Neural cell (in vitro differentiated cells): Measurements from ENCODE around the gene PRRC2B. TPM values are rescaled to one million over a fixed set of nuclear protein-coding genes. Genes with fewer than 3 reads are reported as not detected.

Experiments
- H2AFZ ChIP-seq: fragments of 200-600, 300-800 bp; sonication (generic), shearing (Covaris generic); 2 replicates; pipeline ENCODE4 v1.6.0; 2014; ENCODE audit warnings: low read depth, mild to moderate bottlenecking, antibody characterized with exemption, low read length, moderate library complexity
- H3F3A ChIP-seq: fragments of 200-600 bp; shearing (Covaris generic); 2 replicates; pipeline ENCODE4 v1.6.1; 2016; ENCODE audit warnings: mild to moderate bottlenecking, moderate library complexity, mixed read lengths, antibody characterized with exemption, low read length; ENCODE audit not compliant: insufficient read depth, poor library complexity, severe bottlenecking
- H3K27ac ChIP-seq: fragments of 200-600, 300-800 bp; sonication (generic), shearing (Covaris generic); 2 replicates; pipeline ENCODE4 v1.5.1; 2014; ENCODE audit warnings: mild to moderate bottlenecking, low read length, moderate library complexity
- H3K27me3 ChIP-seq: fragments of 300-800, 200-600 bp; sonication (generic), shearing (Covaris generic); 2 replicates; pipeline ENCODE4 v1.6.0; 2014; ENCODE audit warnings: mild to moderate bottlenecking, low read depth, low read length, moderate library complexity; ENCODE audit not compliant: insufficient read depth
- H3K36me3 ChIP-seq: fragments of 300-800, 200-600 bp; sonication (generic), shearing (Covaris generic); 2 replicates; pipeline ENCODE4 v1.5.1; 2014; ENCODE audit warnings: mild to moderate bottlenecking, antibody characterized with exemption, low read length, moderate library complexity; ENCODE audit not compliant: insufficient read depth
- H3K4me2 ChIP-seq: fragments of 300-800, 200-600 bp; sonication (generic), shearing (Covaris generic); 2 replicates; pipeline ENCODE4 v1.6.0; 2014; ENCODE audit warnings: mild to moderate bottlenecking, low read length
- H3K4me3 ChIP-seq: fragments of 300-800, 200-600 bp; sonication (generic), shearing (Covaris generic); 2 replicates; pipeline ENCODE4 v1.5.1; 2014; ENCODE audit warnings: mild to moderate bottlenecking, low read length, moderate library complexity
- H3K79me2 ChIP-seq: fragments of 200-600 bp; shearing (Covaris generic); replicated peaks from 2 replicates; pipeline ENCODE4 v1.6.0; 2014; ENCODE audit warnings: mild to moderate bottlenecking, low read length, moderate library complexity; ENCODE audit not compliant: insufficient read depth
- H3K9ac ChIP-seq: fragments of 300-800, 200-600 bp; sonication (generic), shearing (Covaris generic); 2 replicates; pipeline ENCODE4 v1.6.1; 2016; ENCODE audit warnings: mild to moderate bottlenecking, low read length, mixed read lengths
- H3K9me2 ChIP-seq: fragments of 200-600 bp; shearing (Covaris generic); 2 replicates; pipeline ENCODE4 v1.6.1; 2016; ENCODE audit warnings: mild to moderate bottlenecking, low read length, mixed read lengths; ENCODE audit not compliant: insufficient read depth
- H3K9me3 ChIP-seq: fragments of 200-600, 300-800 bp; sonication (generic), shearing (Covaris generic); 2 replicates; pipeline ENCODE4 v1.6.1; 2016; ENCODE audit warnings: mild to moderate bottlenecking, mixed run types, low read length, moderate library complexity, mixed read lengths
- H4K20me1 ChIP-seq: fragments of 200-600 bp; shearing (Covaris generic); 2 replicates; pipeline ENCODE4 v1.6.1; 2016; ENCODE audit warnings: mild to moderate bottlenecking, mixed run types; ENCODE audit not compliant: insufficient read depth
- EP300 ChIP-seq: fragments of 450-650 bp; conservative IDR thresholded peaks from 2 replicates; pipeline ENCODE4 v1.6.1; 2014; ENCODE audit warnings: antibody characterized with exemption, mild to moderate bottlenecking, moderate library complexity; ENCODE audit not compliant: poor library complexity, severe bottlenecking
- EZH2 ChIP-seq: fragments of 200-600, 300-800 bp; shearing (Covaris generic), sonication (generic); IDR thresholded peaks from 2 replicates; pipeline ENCODE4 v1.6.1; 2014; ENCODE audit warnings: antibody characterized with exemption, low read length, borderline replicate concordance, mild to moderate bottlenecking; ENCODE audit not compliant: insufficient read depth, poor library complexity, severe bottlenecking
- MXI1 ChIP-seq: fragments of 450-650 bp; conservative IDR thresholded peaks from 2 replicates; pipeline ENCODE4 v1.6.1; 2014; ENCODE audit warnings: antibody characterized with exemption, mild to moderate bottlenecking; ENCODE audit not compliant: poor library complexity, severe bottlenecking
- POLR2AphosphoS5 ChIP-seq: IDR thresholded peaks from 2 replicates; pipeline ENCODE4 v1.6.1; 2012
- RAD21 ChIP-seq: fragments of 450-650 bp; conservative IDR thresholded peaks from 2 replicates; pipeline ENCODE4 v1.6.1; 2014; ENCODE audit warnings: antibody characterized with exemption, mild to moderate bottlenecking, moderate library complexity
- SMC3 ChIP-seq: fragments of 450-650 bp; conservative IDR thresholded peaks from 2 replicates; pipeline ENCODE4 v1.6.1; 2014; ENCODE audit warnings: antibody characterized with exemption, mild to moderate bottlenecking, moderate library complexity; ENCODE audit not compliant: poor library complexity
- TAF1 ChIP-seq: IDR thresholded peaks from 2 replicates; pipeline ENCODE4 v1.6.1; 2012; ENCODE audit warnings: low read depth
- polyA plus RNA-seq: library from polyadenylated mRNA; depleted of rRNA; stranded (reverse); fragments of >200 nt; gene quantifications from 2 replicates; pipeline ENCODE4 v1.2.3, GENCODE V29; 2014
- TF ChIP-seq, protein P1 (sequence below): IDR thresholded peaks from 2 replicates; pipeline ENCODE4 v1.6.1; 2012; ENCODE audit warnings: borderline replicate concordance
- TF ChIP-seq, protein P2 (sequence below): fragments of 450-650 bp; IDR thresholded peaks from 2 replicates; pipeline ENCODE4 v1.5.1; 2014; ENCODE audit warnings: antibody characterized with exemption, mild to moderate bottlenecking, moderate library complexity; ENCODE audit not compliant: poor library complexity, severe bottlenecking

The PRRC2B gene
- polyA plus RNA-seq, 1 donor from 2014 or later: 89.5 TPM

DNA sequence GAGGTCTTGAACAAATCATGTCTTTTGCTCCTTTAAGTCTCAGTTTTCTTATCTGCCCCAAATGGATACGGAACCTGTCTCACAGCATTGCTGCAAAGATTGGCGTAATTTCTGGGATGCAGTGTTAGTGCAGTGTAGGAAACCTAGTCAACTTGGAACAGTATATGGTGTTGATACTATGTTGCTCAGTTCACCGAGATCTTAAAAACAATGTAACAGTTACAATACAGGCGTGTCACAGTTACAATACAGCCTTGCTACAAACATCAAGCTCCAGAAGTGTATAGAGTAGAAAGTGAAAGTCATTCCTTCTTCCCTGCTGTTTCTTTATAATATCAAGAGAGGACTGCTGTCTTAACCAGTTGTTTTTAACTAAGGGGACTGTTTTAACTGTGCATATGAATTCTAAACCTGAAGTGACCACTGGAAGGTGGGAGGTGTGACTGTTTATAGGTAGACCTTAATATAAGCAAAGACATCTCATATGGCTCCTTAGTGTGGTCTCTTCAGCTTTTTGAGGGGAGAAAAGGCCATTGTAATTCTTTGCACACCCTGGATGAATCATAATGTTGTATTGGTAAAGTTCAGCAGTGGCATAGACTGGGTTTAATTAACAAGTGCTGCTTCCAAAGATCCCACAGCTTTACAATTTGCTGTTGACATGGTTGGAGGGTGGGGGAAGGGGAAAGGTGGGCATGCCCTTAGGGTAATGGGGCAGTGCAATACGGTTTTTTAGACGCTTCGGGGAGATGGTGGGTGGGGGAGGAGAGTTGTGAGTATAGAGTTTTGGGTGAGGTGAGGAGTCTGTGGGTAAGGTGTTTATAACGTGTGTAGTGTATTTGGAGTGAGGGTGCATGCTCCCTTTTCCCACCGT lies 12.9 kb downstream of the PRRC2B start:
- Histone ChIP-seq H3F3A (no peaks in the 10 kb centered on the region), H2AFZ (no peak overlapping the region), H3K9me3 (no peaks in the 10 kb centered on the region), H3K4me2 (no peak overlapping the region), H3K27me3 (no peaks in the 10 kb centered on the region), H4K20me1 (peaks cover 70% of the 10 kb centered on the region), H3K36me3 (no peaks in the 10 kb centered on the region), H3K27ac (no peak overlapping the region), H3K9ac (no peak overlapping the region), H3K9me2 (no peaks in the 10 kb centered on the region), H3K4me3 (peak overlapping the region; percentile 37), H3K79me2 (peaks cover 93% of the 10 kb centered on the region)
- TF ChIP-seq, protein P1, sequence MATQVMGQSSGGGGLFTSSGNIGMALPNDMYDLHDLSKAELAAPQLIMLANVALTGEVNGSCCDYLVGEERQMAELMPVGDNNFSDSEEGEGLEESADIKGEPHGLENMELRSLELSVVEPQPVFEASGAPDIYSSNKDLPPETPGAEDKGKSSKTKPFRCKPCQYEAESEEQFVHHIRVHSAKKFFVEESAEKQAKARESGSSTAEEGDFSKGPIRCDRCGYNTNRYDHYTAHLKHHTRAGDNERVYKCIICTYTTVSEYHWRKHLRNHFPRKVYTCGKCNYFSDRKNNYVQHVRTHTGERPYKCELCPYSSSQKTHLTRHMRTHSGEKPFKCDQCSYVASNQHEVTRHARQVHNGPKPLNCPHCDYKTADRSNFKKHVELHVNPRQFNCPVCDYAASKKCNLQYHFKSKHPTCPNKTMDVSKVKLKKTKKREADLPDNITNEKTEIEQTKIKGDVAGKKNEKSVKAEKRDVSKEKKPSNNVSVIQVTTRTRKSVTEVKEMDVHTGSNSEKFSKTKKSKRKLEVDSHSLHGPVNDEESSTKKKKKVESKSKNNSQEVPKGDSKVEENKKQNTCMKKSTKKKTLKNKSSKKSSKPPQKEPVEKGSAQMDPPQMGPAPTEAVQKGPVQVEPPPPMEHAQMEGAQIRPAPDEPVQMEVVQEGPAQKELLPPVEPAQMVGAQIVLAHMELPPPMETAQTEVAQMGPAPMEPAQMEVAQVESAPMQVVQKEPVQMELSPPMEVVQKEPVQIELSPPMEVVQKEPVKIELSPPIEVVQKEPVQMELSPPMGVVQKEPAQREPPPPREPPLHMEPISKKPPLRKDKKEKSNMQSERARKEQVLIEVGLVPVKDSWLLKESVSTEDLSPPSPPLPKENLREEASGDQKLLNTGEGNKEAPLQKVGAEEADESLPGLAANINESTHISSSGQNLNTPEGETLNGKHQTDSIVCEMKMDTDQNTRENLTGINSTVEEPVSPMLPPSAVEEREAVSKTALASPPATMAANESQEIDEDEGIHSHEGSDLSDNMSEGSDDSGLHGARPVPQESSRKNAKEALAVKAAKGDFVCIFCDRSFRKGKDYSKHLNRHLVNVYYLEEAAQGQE: no peak
- TF ChIP-seq POLR2AphosphoS5: no peak
- TF ChIP-seq TAF1: no peak
- TF ChIP-seq EP300: no peak
- TF ChIP-seq, protein P2, sequence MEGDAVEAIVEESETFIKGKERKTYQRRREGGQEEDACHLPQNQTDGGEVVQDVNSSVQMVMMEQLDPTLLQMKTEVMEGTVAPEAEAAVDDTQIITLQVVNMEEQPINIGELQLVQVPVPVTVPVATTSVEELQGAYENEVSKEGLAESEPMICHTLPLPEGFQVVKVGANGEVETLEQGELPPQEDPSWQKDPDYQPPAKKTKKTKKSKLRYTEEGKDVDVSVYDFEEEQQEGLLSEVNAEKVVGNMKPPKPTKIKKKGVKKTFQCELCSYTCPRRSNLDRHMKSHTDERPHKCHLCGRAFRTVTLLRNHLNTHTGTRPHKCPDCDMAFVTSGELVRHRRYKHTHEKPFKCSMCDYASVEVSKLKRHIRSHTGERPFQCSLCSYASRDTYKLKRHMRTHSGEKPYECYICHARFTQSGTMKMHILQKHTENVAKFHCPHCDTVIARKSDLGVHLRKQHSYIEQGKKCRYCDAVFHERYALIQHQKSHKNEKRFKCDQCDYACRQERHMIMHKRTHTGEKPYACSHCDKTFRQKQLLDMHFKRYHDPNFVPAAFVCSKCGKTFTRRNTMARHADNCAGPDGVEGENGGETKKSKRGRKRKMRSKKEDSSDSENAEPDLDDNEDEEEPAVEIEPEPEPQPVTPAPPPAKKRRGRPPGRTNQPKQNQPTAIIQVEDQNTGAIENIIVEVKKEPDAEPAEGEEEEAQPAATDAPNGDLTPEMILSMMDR: no peak
- TF ChIP-seq EZH2: no peak
- no peak for TF ChIP-seq SMC3
- no peak for TF ChIP-seq MXI1
- no peak for TF ChIP-seq RAD21

DNA sequence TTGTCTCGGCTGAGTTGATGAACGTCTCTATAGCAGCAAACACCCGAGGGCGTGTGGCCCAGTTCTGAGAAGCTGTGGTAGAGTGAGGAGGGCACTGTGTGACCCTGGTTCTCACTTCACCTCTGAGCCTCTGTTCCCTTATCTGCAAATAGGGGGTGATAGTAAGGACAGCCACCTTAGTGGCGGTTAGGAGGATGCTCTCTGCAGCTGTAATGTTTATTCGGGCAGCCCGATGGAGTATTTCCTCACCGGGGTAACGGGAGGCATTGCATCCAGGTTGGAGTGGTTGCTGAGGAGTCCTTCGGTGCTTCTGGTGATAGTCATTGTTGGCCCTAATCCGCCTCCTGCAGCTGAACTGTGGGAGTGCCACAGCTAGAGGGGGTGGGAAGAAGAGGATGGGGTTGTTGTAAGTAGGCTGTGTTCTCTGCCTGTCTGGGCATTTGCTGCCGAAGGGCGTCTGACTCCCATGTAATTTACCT lies 13.9 kb downstream of the PRRC2B start:
- no peaks in the 10 kb centered on the region for H3K9me2 ChIP-seq
- no peak for TF ChIP-seq MXI1
- TF ChIP-seq, protein P2: peak; percentile 24
- no peak overlapping the region for H3K9ac ChIP-seq
- H3F3A ChIP-seq: no peaks in the 10 kb centered on the region
- no peaks in the 10 kb centered on the region for H3K36me3 ChIP-seq
- no peaks in the 10 kb centered on the region for H3K9me3 ChIP-seq
- peak overlapping the region; percentile 37 for H3K4me3 ChIP-seq
- peaks cover 93% of the 10 kb centered on the region for H3K79me2 ChIP-seq
- no peak overlapping the region for H2AFZ ChIP-seq
- no peak overlapping the region for H3K27ac ChIP-seq
- H3K27me3 ChIP-seq: no peaks in the 10 kb centered on the region
- H3K4me2 ChIP-seq: no peak overlapping the region
- peaks cover 65% of the 10 kb centered on the region for H4K20me1 ChIP-seq
